ENCODE data around the gene TMC7.

The TMC7 gene

DNA sequence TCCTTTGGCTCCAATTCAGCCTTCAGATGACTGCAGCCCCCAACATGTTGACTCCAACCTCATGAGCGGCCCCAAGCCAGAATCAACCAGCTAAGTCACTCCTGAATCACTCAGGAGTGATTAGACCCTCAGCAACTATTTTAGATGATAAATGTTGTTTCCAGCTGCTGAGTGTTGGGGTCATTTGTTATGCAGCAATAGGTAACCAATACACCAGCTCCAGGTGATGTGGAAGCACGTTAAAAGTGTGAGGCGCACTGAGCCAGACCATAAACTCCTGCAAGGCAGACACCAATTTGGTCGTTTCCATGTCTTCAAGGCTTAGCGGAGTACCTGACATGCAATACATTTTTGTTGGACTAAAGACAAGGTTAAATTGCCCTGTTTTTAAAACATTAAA lies 101.1 kb downstream of the TMC7 start:
- DNase-seq (ENCODE audit: low read depth) = no peak

DNA sequence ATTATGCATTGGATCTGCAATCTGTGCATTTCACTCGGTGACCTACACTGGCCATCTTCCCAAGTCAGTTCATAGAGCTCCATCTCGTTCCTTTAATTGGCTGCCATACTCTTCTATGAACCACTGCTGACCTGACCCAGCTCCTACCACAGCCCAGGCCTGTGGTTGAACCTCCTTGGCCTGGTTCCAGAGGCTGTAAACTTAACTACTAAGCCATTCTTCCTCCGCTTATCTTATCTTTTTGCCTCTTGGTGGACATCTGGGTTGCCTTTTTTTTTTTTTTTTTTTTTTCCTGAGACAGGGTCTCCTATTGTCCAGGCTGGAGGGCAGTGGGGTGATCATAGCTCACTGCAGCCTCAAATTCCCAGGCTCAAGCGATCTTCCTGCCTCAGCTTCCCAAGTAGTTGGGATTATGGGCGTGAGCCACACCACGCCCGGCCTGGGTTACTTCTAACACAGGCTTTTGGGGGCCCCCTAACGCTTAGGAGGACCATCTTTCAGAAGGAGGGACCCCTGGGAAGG lies 102.0 kb downstream of the TMC7 start:
- TF ChIP-seq, protein P1, sequence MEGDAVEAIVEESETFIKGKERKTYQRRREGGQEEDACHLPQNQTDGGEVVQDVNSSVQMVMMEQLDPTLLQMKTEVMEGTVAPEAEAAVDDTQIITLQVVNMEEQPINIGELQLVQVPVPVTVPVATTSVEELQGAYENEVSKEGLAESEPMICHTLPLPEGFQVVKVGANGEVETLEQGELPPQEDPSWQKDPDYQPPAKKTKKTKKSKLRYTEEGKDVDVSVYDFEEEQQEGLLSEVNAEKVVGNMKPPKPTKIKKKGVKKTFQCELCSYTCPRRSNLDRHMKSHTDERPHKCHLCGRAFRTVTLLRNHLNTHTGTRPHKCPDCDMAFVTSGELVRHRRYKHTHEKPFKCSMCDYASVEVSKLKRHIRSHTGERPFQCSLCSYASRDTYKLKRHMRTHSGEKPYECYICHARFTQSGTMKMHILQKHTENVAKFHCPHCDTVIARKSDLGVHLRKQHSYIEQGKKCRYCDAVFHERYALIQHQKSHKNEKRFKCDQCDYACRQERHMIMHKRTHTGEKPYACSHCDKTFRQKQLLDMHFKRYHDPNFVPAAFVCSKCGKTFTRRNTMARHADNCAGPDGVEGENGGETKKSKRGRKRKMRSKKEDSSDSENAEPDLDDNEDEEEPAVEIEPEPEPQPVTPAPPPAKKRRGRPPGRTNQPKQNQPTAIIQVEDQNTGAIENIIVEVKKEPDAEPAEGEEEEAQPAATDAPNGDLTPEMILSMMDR (conservative IDR thresholded peaks at IDR 0.05; ENCODE audit: low read length) = no peak
- DNase-seq (ENCODE audit: low read depth) = peak; percentile 14
- H3K4me3 ChIP-seq (ENCODE audit: low read length) = no peak overlapping the region

More for the DNA sequence above, 101.1 kb downstream of the TMC7 start:
- H3K4me3 ChIP-seq (ENCODE audit: low read length) = no peak overlapping the region
- TF ChIP-seq, protein P1 (conservative IDR thresholded peaks at IDR 0.05; ENCODE audit: low read length) = no peak

DNA sequence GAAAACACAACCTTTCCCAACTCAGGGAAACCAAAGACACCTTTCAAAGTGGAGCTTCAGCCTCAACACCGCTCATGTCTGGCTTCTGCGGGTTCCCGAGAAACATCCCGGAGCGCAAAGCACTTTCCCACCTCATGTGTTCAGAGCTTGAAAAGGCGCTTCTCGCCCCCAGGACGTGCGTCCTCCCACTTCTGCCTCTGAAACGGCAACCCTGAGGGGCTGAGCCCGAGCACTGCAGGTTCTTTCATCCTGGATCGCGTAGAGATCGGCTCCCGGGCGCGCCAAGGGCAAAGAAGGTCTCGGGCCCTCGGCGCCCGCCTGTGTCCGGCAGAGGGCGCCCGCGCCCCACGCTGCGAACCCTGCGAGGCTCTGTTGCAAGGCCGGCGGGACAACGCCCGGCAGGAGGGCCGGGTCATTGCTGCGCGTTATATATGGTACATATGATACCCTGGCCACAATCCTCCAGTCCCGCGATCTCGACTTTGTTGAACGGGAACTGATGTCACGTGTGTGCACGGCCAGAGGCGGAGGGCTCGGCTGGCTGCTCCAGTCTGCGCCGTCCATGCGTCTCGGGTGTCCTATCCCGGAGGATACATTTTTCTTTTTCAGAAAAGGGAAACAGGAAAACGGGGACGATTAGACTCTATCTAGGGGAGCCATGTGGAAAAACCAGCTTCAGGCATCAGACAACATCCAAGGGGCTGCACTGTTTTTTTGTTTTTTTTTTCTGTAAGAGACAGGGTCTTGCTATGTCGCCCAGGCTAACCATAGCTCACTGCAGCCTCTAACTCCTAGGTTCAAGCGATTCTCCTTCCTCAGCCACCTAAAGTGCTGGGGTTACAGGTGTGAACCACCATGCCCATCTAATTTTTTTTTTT lies 102.8 kb downstream of the TMC7 start:
- peak; percentile 82 for DNase-seq (ENCODE audit: low read depth)

DNA sequence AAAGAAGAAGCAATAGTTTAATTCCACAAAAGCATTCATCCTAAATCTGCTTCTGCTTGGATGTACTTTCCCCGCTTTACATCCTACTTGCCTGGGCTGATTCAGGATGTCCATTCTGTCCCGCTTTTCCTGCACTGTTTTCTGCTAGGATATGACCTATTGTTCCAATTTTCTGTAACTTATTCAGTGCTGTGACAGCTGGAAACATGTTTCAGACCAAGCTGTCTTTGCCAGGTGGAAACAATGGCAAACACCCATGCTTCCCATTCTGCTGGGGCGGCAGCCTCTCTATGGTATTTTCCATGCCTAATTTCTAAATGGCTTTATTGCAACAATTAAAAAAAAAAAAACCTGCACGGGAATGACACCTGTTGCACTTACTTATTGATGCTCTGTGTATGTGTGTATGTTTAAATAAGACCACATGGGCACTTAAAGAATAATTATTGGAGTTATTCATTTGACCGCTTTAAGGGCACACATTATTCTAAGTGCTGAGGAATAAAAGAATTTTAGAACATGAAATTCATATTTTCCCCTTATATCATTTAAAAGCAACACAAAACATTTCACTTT lies 104.7 kb downstream of the TMC7 start:
- TF ChIP-seq, protein P1 (conservative IDR thresholded peaks at IDR 0.05; ENCODE audit: low read length) = no peak
- H3K4me3 ChIP-seq (ENCODE audit: low read length) = no peak overlapping the region
- no peak for DNase-seq (ENCODE audit: low read depth)

More for the DNA sequence above, 102.8 kb downstream of the TMC7 start:
- TF ChIP-seq, protein P1 (conservative IDR thresholded peaks at IDR 0.05; ENCODE audit: low read length) = peak; percentile 84
- peak overlapping the region; percentile 68 for H3K4me3 ChIP-seq (ENCODE audit: low read length)

DNA sequence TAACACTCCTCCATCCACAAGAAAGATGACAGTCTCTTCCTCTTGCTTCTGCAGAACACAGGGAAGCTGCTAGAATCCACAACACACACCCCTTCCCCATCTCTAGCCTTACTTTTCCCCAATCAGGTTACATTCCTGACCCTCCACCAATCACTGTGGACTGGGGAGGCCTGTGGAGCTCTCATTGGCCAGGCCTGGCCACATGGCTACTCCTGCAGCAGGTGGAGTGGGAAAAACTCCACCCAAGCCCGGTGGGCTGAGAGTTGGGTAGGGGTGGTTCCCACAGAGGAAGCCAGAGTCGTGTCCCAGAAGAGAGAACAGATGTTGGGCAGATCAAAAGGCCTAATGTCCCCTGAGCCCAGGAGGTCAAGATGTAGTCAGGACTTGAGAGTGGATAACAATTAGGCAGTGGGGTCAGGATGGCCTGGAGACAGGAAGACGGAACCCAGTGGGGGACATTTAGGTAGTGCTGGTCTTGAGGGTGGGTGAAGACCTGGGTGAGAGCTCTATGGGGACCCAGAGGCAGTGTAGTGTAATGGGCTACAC lies 105.7 kb downstream of the TMC7 start:
- H3K4me3 ChIP-seq (ENCODE audit: low read length) = no peak overlapping the region
- no peak for DNase-seq (ENCODE audit: low read depth)
- TF ChIP-seq, protein P1 (conservative IDR thresholded peaks at IDR 0.05; ENCODE audit: low read length) = no peak

DNA sequence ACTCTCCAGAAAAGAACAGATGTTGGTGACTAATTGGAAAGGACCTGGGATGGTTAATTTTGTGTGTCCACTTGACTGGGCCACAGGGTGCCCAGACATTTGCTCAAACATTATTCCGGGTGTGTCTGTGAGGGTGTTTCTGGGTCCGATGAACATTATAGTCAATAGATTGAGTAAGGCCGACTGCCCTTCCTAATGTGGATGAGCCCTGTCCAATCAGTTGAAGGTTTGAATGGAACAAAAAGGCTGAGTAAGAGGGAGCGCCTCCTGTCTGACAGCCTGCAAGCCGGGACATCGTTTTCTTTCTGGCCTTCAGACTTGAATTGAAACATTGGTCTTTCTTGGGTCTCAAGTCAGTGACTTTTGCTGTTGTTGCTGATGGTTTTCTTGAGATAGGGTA lies 107.2 kb downstream of the TMC7 start:
- TF ChIP-seq, protein P1 (conservative IDR thresholded peaks at IDR 0.05; ENCODE audit: low read length) = no peak
- no peak for DNase-seq (ENCODE audit: low read depth)
- no peak overlapping the region for H3K4me3 ChIP-seq (ENCODE audit: low read length)

Measured in AG10803 (cell line).